SH-SY5Y (cell line): ENCODE measurements around the gene TOR1AIP2.

Experiments used
- GATA2 ChIP-seq: IDR thresholded peaks from 2 replicates; pipeline ENCODE4 v1.6.1; 2011; ENCODE audit warnings: mild to moderate bottlenecking, low read depth, low read length
- GATA3 ChIP-seq: IDR thresholded peaks from 2 replicates; pipeline ENCODE4 v1.6.1; 2011; ENCODE audit warnings: low read depth, mild to moderate bottlenecking, low read length, moderate library complexity

DNA sequence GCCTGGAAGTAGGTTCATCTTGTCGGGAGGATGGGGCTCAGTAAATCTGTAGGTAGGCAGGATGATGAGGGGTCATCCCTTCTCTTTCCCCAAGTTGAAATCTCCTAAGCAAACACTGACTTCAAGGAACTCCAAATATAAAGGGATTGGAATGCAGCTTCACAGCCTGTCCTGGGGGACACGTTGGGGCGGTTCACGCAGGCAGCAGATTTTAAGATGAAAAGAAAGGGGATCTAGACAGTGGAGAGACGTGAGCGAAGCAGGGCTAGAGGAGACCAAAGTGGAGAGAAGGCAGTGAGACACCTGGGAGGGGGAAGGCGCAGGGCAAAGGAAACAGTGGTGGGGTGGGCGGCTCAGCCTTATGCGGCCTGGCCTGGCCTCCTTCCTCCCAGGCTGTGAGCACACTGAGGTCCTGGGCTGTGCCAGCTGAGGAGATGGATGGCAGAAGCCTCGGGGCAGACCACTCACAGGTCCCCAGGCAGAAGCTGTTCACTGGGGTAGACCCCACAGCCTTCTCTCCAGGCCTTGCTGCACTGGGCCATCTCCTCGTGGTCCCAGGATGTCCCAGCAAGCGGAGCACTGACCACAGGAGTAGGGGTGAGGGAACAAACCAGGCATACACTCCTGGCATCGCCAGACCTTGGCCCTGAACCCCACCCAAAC, 51.7 kb downstream of the TOR1AIP2 start:
- TF ChIP-seq GATA3 (no peak), GATA2 (no peak)
